ENCODE results near the gene FER1L5.
"Not testable (repeated sequence)": the region's sequence is repeated elsewhere in the genome, so short reads cannot be mapped to it uniquely, and the experiment has no call there.

FER1L5 gene

GRCh38 chr2:96647681-96648080 lies 5.1 kb downstream of the FER1L5 start:
- no peak overlapping the region for H3K4me3 ChIP-seq (ENCODE audit: low read depth, low read length)
- peak overlapping the region; percentile 20 for H3K27ac ChIP-seq
- TF ChIP-seq CTCF (IDR thresholded peaks at IDR 0.05): no peak
- H3K79me2 ChIP-seq: no peaks in the 10 kb centered on the region
- peak overlapping the region; percentile 75 for H2AFZ ChIP-seq
- no peak overlapping the region for H3K9ac ChIP-seq
- no peaks in the 10 kb centered on the region for H3K9me3 ChIP-seq (ENCODE audit: control insufficient read depth, low read length)
- no peaks in the 10 kb centered on the region for H3K36me3 ChIP-seq (ENCODE audit: control insufficient read depth, insufficient read depth, low read length)
- H3K27me3 ChIP-seq (ENCODE audit: control insufficient read depth, insufficient read depth, low read length): no peaks in the 10 kb centered on the region
- H3K4me2 ChIP-seq (ENCODE audit: low read length): peak overlapping the region; percentile 42
- peaks cover 6% of the 10 kb centered on the region for H3K4me1 ChIP-seq

GRCh38 chr2:96648306-96648930 lies 5.9 kb downstream of the FER1L5 start:
- Histone ChIP-seq H3K9me3 (ENCODE audit: control insufficient read depth, low read length) (no peaks in the 10 kb centered on the region), H3K4me3 (ENCODE audit: low read depth, low read length) (no peak overlapping the region), H3K36me3 (ENCODE audit: control insufficient read depth, insufficient read depth, low read length) (no peaks in the 10 kb centered on the region), H3K79me2 (no peaks in the 10 kb centered on the region), H3K27ac (no peak overlapping the region), H2AFZ (no peak overlapping the region), H3K27me3 (ENCODE audit: control insufficient read depth, insufficient read depth, low read length) (no peaks in the 10 kb centered on the region), H3K9ac (no peak overlapping the region), H3K4me2 (ENCODE audit: low read length) (no peak overlapping the region), H3K4me1 (peaks cover 6% of the 10 kb centered on the region)
- no peak for TF ChIP-seq CTCF (IDR thresholded peaks at IDR 0.05)

GRCh38 chr2:96649342-96649741 lies 6.8 kb downstream of the FER1L5 start:
- H3K79me2 ChIP-seq: no peaks in the 10 kb centered on the region
- no peak overlapping the region for H2AFZ ChIP-seq
- TF ChIP-seq CTCF (IDR thresholded peaks at IDR 0.05): no peak
- no peak overlapping the region for H3K4me2 ChIP-seq (ENCODE audit: low read length)
- no peaks in the 10 kb centered on the region for H3K36me3 ChIP-seq (ENCODE audit: control insufficient read depth, insufficient read depth, low read length)
- H3K9ac ChIP-seq: no peak overlapping the region
- no peaks in the 10 kb centered on the region for H3K9me3 ChIP-seq (ENCODE audit: control insufficient read depth, low read length)
- peaks cover 6% of the 10 kb centered on the region for H3K4me1 ChIP-seq
- no peaks in the 10 kb centered on the region for H3K27me3 ChIP-seq (ENCODE audit: control insufficient read depth, insufficient read depth, low read length)
- H3K27ac ChIP-seq: no peak overlapping the region
- no peak overlapping the region for H3K4me3 ChIP-seq (ENCODE audit: low read depth, low read length)

GRCh38 chr2:96651793-96652192 lies 9.2 kb downstream of the FER1L5 start:
- Histone ChIP-seq H3K27ac (no peak overlapping the region), H3K4me2 (ENCODE audit: low read length) (no peak overlapping the region), H3K4me3 (ENCODE audit: low read depth, low read length) (no peak overlapping the region), H3K9me3 (ENCODE audit: control insufficient read depth, low read length) (no peaks in the 10 kb centered on the region), H3K9ac (no peak overlapping the region), H2AFZ (no peak overlapping the region), H3K27me3 (ENCODE audit: control insufficient read depth, insufficient read depth, low read length) (no peaks in the 10 kb centered on the region), H3K79me2 (no peaks in the 10 kb centered on the region), H3K4me1 (peaks cover 6% of the 10 kb centered on the region), H3K36me3 (ENCODE audit: control insufficient read depth, insufficient read depth, low read length) (no peaks in the 10 kb centered on the region)
- no peak for TF ChIP-seq CTCF (IDR thresholded peaks at IDR 0.05)

GRCh38 chr2:96654791-96655190 lies 12.2 kb downstream of the FER1L5 start:
- H3K4me2 ChIP-seq (ENCODE audit: low read length); H3K27me3 ChIP-seq (ENCODE audit: control insufficient read depth, insufficient read depth, low read length); H2AFZ ChIP-seq; H3K9ac ChIP-seq; H3K4me1 ChIP-seq; H3K79me2 ChIP-seq; H3K36me3 ChIP-seq (ENCODE audit: control insufficient read depth, insufficient read depth, low read length); H3K9me3 ChIP-seq (ENCODE audit: control insufficient read depth, low read length); H3K4me3 ChIP-seq (ENCODE audit: low read depth, low read length); H3K27ac ChIP-seq: not testable (repeated sequence)

Measured in parathyroid adenoma (tissue), 2 donors.